Urinary bladder (tissue), 4 donors: ENCODE measurements around the gene SURF6. TPM values are rescaled to one million over a fixed set of nuclear protein-coding genes. Genes with fewer than 3 reads are reported as not detected.

Source experiments
- DNase-seq: peaks from one replicate; pipeline ENCODE4 v3.0.0-alpha.2; 2015; ENCODE audit errors: extremely low spot score
- H3K27ac ChIP-seq: one replicate; pipeline ENCODE4 v1.5.1; 2013; ENCODE audit warnings: low read depth, mild to moderate bottlenecking, moderate library complexity
- H3K36me3 ChIP-seq: one replicate; pipeline ENCODE4 v1.6.1; 2013; ENCODE audit warnings: mild to moderate bottlenecking, moderate library complexity; ENCODE audit not compliant: insufficient read depth
- H3K4me1 ChIP-seq: one replicate; pipeline ENCODE4 v1.6.1; 2013; ENCODE audit warnings: mild to moderate bottlenecking, moderate library complexity; ENCODE audit not compliant: insufficient read depth
- H3K4me3 ChIP-seq: one replicate; pipeline ENCODE4 v1.5.1; 2013; ENCODE audit warnings: low read depth, low read length
- WGBS: extraction: QIAGEN DNeasy Blood & Tissue Kit; methylation state at CpG from one replicate; pipeline ENCODE4 v1.1.7; 2013; 5-methylcytosine and 5-hydroxymethylcytosine counted together
- polyA plus RNA-seq: library from polyadenylated mRNA; stranded (reverse); fragments of 200-250 nt; gene quantifications from one replicate; pipeline ENCODE4 v1.2.3, GENCODE V29; 2013
- total RNA-seq: library from RNA; depleted of rRNA; stranded (reverse); fragments of >200 nt; gene quantifications from one replicate; pipeline ENCODE4 v1.2.3, GENCODE V29; 2014
- donor health status: healthy with polysubstance abuse.
- donor health status: healthy.

SURF6 gene
- total and polyA plus RNA-seq, 2 donors, result 10.2 to 30.4 TPM

DNA sequence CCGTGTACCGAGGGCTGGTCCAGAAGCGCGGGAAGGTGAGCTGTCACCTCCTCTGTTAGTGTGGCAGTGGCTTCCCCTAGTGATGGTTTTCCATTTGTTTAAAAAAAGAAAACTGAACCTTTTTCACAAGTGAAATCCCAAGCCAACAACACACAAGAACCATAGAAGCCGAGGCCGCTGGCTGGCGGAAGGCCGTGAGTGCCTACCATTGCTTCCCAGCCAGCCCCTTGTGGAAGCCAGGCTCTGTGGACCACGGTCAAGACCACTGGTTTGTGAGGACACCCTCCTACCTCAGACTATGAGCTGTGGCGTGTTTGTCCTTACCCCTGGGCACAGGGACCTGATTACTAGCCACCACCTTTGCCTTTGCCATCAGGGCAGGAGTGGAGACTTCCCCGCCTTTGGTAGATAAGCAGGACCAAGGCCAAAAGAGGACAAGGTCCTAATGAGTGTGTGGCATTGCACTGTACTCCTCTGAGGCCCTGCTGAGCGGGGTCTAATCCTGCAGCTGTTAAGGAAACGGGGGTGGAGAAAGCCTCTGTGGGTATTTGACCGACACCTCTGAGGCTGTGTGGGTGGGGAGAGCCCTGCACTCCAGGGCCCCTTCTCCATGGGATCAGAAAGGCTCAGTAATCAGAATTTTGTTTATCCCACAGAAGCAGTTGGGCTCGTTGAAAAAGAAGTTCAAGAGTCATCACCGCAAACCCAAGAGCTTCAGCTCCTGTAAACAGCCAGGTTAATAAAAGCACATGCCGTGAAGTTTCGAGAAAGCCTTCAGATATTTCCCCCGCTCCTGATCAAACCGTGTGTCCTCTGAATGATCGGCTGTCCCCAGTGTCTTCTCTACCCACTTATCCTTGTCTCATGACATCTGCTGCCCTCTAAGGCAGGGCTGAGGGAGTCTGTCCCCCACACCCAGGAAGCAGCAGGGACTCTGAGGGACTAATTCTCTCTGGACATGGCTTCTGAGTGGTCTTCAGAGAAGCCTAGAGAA is 24.7 kb upstream of the SURF6 start:
- no peak overlapping the region for H3K4me3 ChIP-seq

DNA sequence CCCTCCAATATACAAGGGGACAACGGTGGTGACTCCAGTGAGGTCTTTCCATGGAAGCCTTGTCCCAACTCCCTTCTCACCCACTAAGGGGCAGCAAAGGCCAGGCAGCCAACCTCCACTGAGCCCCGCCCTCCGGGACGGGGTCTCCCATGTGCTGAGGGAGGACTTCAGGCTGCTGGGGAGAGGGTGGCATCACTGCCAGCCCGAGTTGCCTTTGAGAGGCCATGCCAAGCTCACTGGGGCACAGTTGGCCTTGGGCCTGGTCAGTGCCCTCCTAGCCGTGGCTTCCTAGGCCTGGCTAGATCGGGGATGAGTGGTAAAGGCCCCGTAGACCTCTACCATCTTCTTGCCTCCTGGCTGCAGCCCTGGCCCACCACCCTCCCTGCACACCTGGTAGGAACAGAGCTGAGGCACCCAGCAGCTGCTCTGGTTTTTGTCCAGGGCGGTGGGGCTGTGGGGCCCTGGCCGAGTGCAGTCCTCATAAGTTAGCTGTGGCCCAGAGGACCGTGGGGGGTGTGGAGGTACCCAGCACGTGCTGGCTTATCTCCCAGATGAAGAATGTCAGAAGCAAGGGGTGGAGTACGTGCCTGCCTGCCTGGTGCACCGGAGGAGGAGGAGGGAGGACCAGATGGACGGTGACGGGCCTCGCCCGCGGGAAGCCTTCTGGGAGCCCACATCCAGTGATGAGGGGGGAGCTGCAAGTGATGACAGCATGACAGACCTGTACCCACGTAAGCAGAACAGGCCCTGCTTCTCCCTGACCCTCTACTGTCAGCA is 23.6 kb upstream of the SURF6 start:
- no peak for DNase-seq
- no peaks in the 10 kb centered on the region for H3K4me1 ChIP-seq
- no peaks in the 10 kb centered on the region for H3K36me3 ChIP-seq
- 54% methylated on average over 20 of the region's 20 CpGs for WGBS
- H3K27ac ChIP-seq, result no peak overlapping the region
- H3K4me3 ChIP-seq, result no peak overlapping the region

More for the DNA sequence above, 24.7 kb upstream of the SURF6 start:
- H3K4me1 ChIP-seq, result no peaks in the 10 kb centered on the region
- no peak overlapping the region for H3K27ac ChIP-seq
- no peaks in the 10 kb centered on the region for H3K36me3 ChIP-seq
- no peak for DNase-seq
- 75% methylated on average over 21 of the region's 21 CpGs for WGBS

DNA sequence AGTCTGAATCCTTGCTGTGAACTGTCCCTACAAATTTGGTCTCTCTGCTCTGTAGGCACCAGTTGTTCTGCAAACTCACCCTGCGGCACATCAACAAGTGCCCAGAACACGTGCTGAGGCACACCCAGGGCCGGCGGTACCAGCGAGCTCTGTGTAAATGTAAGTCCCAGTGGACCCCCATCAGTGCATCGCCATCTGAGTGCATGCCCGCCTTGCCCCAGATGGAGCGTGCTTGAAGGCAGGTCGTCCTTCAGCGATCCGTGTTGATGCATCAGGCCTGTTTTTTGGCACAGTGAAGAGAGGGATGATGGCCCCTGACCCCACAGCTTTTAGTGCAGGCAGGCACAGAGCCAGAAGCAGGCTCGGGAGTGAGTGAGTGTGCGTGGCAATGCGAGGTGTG is 21.7 kb upstream of the SURF6 start:
- 83% methylated on average over 14 of the region's 14 CpGs for WGBS
- Histone ChIP-seq H3K4me1 (no peaks in the 10 kb centered on the region), H3K4me3 (no peak overlapping the region), H3K27ac (no peak overlapping the region), H3K36me3 (peaks cover 1% of the 10 kb centered on the region)
- DNase-seq, result no peak

DNA sequence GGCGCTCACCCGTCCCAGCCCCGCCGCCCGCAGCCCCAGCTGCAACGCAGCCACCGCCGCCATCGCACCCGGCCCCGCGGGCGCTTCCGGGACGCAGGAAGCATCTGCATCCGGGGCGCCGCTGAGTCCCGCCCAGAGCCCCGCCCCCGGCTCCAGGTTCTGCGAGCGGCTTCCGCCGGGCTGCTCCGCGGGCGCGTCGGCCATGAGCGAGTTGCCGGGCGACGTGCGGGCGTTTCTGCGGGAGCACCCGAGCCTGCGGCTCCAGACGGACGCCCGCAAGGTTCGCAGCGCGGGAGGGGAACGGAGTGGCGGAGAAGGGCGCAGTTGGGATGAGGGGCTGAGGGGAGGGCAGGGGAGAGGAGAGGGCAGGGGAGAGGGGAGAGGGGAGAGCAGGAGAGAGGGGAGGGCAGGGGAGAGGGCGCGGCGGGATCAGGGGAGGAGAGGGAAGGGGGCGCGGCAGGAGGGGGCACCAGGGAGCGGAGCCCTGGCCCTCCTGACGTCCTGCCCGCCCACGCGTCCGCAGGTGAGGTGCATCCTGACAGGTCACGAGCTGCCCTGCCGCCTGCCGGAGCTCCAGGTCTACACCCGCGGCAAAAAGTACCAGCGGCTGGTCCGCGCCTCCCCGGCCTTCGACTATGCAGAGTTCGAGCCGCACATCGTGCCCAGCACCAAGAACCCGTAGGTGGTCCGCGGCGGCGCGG is 20.6 kb upstream of the SURF6 start, which contains the start of the genes SURF1 and SURF2:
SURF1 (minus strand) TSS at position 97 of the 701 bp plus-strand sequence; CDS start at position 63, 34 bp downstream.
SURF2 (plus strand) TSS at position 160 of the 701 bp plus-strand sequence; CDS start at position 203, 43 bp downstream.
- no peaks in the 10 kb centered on the region for H3K4me1 ChIP-seq
- DNase-seq, result no peak
- H3K27ac ChIP-seq, result no peak within 1 kb of the TSS
- H3K4me3 ChIP-seq, result peak within 1 kb of the TSS; percentile 95
- peaks cover 4% of the 10 kb centered on the region for H3K36me3 ChIP-seq
- under 1% methylated on average over 76 of the region's 78 CpGs for WGBS

DNA sequence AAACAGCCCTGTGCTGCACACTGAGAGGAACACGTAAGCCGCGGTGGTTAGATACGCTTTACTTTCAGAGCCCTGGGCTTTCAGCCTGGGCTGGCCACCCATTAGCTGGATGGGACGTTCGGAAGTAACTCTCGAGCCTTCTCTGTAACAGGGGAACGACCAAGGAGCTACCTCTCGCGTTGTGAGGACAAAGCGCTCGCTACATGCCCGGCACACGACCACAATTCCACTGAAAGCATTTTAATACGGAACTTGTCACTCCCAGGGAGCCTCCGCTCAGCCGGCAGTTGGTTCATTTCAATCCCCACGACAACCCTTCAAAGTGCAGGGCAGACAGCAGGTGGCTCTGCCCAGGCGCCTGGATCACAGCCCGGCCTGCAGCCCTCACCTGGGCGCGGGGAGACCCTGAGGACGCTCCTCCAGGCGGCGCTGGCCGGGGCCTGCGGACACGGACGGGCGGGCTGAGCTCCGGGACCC is 19.9 kb upstream of the SURF6 start:
- Histone ChIP-seq H3K4me3 (peak overlapping the region; percentile 95), H3K4me1 (no peaks in the 10 kb centered on the region), H3K36me3 (peaks cover 4% of the 10 kb centered on the region), H3K27ac (no peak overlapping the region)
- under 1% methylated on average over 31 of the region's 31 CpGs for WGBS
- DNase-seq, result no peak

DNA sequence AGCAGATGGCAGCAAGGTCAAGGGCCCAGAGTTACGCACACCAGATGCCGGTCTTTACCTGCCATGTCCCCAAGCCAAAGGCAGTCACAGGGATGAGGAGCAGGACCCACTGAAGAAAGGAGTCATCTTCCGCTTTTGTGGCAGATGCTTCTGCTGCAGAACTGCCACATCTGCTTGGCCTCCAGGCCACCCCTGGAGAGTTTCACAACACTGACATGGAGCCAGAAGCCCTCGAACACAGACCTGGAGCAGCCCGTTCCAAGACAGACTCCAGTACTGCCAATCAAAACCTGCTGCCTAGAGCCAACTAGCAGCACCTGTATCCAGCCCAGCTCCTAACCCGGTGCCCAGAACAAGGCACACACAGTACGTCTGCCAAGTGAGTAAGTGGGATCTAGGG is 18.8 kb upstream of the SURF6 start:
- Histone ChIP-seq H3K36me3 (peaks cover 8% of the 10 kb centered on the region), H3K4me1 (no peaks in the 10 kb centered on the region), H3K4me3 (no peak overlapping the region), H3K27ac (no peak overlapping the region)
- WGBS, result 88% methylated on average over 7 of the region's 7 CpGs
- DNase-seq, result no peak

DNA sequence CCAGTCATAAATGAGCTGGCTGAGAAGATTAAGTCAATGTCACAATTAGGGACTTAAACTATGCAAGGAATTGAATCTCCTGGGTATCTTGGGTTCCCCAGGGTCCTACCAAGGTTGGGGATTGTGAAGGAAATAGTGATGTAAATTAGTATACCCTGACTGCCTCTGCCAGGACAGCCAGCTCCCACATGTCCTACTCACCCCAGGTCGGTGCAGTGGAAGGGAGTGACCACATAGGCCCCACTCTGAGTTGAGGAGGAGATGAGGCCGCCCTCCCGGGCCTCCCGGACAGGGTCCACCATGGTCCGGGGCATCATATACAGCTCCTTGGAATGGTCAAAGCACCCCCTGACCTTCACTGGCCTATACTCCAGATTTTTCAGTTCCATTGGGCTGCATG is 17.6 kb upstream of the SURF6 start:
- Histone ChIP-seq H3K4me1 (no peaks in the 10 kb centered on the region), H3K27ac (no peak overlapping the region), H3K36me3 (peaks cover 8% of the 10 kb centered on the region), H3K4me3 (no peak overlapping the region)
- DNase-seq, result no peak
- 80% methylated on average over 5 of the region's 5 CpGs for WGBS

DNA sequence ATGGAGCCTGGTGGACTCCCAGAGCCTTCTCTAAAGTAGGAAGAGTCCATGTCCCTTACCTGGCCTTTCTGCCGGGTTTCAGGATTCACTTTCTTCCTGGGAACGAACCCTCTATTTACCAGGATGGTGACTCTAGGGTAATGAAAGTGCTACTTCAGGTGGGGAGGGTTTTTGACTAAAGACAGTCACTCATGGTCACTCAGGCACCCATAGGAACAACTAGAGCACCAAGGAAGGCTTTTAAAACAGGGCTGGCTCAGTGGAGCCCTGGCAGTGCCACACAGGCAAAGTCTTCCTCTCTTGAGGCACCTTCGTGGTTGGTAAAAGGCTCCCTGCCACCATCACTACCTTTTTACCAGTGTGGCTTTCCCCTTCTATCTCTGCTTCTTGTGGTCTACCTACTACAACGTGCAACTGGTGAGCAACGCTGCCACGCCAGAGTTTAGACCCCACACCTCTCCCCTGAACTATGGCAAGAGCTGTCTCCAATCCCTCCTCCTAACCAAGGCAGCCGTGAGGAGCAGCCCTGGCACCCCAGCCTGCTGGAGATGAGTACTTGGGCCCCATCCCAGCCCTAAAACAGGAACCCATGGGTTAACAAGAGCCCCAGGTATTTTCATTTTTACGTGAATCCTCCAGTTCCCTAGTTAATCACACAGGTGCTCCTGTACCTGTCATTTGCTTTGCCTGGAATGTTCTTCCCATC is 16.8 kb upstream of the SURF6 start:
- 73% methylated on average over 8 of the region's 8 CpGs for WGBS
- H3K36me3 ChIP-seq, result peaks cover 8% of the 10 kb centered on the region
- no peak overlapping the region for H3K27ac ChIP-seq
- DNase-seq, result no peak
- H3K4me3 ChIP-seq, result no peak overlapping the region
- H3K4me1 ChIP-seq, result no peaks in the 10 kb centered on the region

DNA sequence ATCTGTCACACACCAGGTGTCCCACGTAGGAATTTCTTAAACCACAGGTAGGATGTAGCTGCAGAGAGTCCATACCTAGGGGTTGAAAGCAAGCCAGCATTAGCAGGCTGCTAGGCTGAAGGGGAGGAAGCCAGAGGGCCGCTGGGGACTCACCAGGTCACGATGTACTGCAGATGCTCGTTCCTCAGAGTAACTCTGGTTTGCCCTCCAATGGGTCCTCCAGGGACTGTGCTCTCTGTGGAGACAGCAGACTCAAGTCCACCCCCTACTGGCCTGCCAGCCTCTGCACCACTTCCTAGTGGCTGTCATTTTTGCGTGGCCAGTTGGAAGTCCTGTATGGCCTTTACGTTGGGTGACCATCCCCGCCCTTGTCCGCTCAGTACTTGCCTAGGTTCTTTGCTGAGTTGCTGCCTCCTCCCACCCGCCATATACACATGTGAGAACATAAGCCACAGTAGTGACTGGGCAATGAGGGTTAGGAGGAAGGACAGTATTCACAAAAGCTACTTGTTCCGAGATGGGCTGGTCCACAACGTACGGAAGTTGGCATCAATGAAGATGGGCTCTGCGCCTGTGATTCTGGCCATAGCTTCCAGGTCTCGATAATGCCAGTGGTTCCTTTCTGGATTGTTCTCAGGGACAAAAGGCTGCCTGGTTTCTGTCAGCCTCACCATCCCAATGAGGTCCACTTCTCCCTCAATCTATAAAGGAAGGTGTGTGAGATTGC is 16.1 kb upstream of the SURF6 start:
- no peaks in the 10 kb centered on the region for H3K4me1 ChIP-seq
- peaks cover 8% of the 10 kb centered on the region for H3K36me3 ChIP-seq
- H3K4me3 ChIP-seq, result no peak overlapping the region
- 76% methylated on average over 14 of the region's 14 CpGs for WGBS
- H3K27ac ChIP-seq, result no peak overlapping the region
- no peak for DNase-seq

DNA sequence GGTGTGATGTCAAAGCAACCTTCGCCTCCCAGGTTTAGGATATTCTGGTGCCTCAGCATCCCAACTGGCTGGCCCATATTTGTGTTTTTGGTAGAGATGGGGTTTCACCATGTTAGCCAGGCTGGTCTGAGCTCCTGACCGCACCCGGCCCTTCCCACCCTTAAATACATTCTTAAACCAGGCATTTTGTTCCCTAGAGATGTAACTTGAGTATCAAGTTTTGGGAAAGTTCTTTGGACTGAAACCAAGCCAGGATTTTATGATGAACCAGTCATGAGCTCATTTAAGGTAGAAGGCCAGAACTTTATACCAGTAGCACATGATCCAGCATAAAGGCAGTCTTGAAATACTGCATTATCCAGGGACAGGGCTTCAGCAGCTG is 15.5 kb upstream of the SURF6 start:
- WGBS, result 93% methylated on average over 3 of the region's 3 CpGs

DNA sequence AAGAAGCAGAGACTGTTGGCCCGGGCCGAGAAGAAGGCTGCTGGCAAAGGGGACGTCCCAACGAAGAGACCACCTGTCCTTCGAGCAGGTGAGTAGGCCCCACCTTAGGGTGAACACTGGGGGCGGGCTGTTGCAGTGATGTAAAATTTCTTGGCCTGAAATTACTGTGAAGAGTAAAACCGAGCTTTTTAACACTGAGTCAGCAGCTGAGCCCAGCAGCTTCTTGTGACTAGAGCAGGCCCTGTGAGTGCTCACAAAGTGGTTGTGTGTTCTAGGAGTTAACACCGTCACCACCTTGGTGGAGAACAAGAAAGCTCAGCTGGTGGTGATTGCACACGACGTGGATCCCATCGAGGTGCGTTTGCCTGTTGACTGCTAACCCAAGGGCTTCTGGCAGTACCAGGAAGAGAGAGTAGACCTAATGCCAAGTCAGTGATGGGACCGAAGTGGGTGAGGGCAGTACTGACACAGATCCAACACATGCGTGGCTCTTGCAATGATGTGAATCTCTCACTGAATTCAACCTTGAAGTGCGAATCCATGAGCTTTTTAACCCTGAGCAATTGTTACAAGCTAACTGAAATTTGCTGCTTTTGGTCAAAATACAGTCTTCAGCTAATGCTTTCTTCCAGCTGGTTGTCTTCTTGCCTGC is 14.1 kb upstream of the SURF6 start:
- DNase-seq, result no peak
- Histone ChIP-seq H3K4me3 (no peak overlapping the region), H3K27ac (no peak overlapping the region), H3K4me1 (no peaks in the 10 kb centered on the region), H3K36me3 (peaks cover 8% of the 10 kb centered on the region)
- WGBS, result 83% methylated on average over 15 of the region's 15 CpGs

More for the DNA sequence above, 15.5 kb upstream of the SURF6 start:
- peaks cover 8% of the 10 kb centered on the region for H3K36me3 ChIP-seq
- H3K4me3 ChIP-seq, result no peak overlapping the region
- no peak for DNase-seq
- no peak overlapping the region for H3K27ac ChIP-seq
- no peaks in the 10 kb centered on the region for H3K4me1 ChIP-seq
